HL-60 (cell line): ENCODE results near the gene TMEM163.

Experiments used
- DNase-seq, 2 experiments: peaks; one replicate each; pipeline ENCODE4 v3.0.0-alpha.2; 2010 to 2020; ENCODE audit warnings: low read depth in 1 of 2, low spot score in 1 of 2
- H3K27ac ChIP-seq: fragments of 250-450 bp; sonication (Bioruptor Pico); replicated peaks from 2 replicates; pipeline ENCODE4 v1.5.1; 2020; ENCODE audit warnings: mild to moderate bottlenecking, moderate library complexity
- H3K27me3 ChIP-seq: fragments of 250-450 bp; sonication (Bioruptor Pico); 2 replicates; pipeline ENCODE4 v1.5.1; 2021; ENCODE audit warnings: mild to moderate bottlenecking, moderate library complexity; ENCODE audit not compliant: insufficient read depth, poor library complexity, severe bottlenecking
- H3K4me3 ChIP-seq: replicated peaks from 2 replicates; pipeline ENCODE4 v1.5.1; 2011; ENCODE audit warnings: mild to moderate bottlenecking, control low read depth, low read length; ENCODE audit not compliant: insufficient read depth
- CTCF ChIP-seq: IDR thresholded peaks from one replicate; pipeline ENCODE4 v1.5.1; 2011; ENCODE audit warnings: low read length, control low read depth, inconsistent platforms; ENCODE audit not compliant: insufficient read depth
- GABPA ChIP-seq: IDR thresholded peaks from 2 replicates; pipeline ENCODE4 v1.6.1; 2012; ENCODE audit warnings: low read depth
- POLR2AphosphoS5 ChIP-seq: IDR thresholded peaks from 2 replicates; pipeline ENCODE4 v1.6.1; 2012; ENCODE audit warnings: low read depth
- SPI1 ChIP-seq: IDR thresholded peaks from 2 replicates; pipeline ENCODE4 v1.6.1; 2012; ENCODE audit warnings: low read depth, mild to moderate bottlenecking, borderline replicate concordance
- TF ChIP-seq, protein P1 (sequence below): IDR thresholded peaks from 2 replicates; pipeline ENCODE4 v1.6.1; 2012; ENCODE audit warnings: low read depth; ENCODE audit not compliant: insufficient replicate concordance

Gene TMEM163

DNA sequence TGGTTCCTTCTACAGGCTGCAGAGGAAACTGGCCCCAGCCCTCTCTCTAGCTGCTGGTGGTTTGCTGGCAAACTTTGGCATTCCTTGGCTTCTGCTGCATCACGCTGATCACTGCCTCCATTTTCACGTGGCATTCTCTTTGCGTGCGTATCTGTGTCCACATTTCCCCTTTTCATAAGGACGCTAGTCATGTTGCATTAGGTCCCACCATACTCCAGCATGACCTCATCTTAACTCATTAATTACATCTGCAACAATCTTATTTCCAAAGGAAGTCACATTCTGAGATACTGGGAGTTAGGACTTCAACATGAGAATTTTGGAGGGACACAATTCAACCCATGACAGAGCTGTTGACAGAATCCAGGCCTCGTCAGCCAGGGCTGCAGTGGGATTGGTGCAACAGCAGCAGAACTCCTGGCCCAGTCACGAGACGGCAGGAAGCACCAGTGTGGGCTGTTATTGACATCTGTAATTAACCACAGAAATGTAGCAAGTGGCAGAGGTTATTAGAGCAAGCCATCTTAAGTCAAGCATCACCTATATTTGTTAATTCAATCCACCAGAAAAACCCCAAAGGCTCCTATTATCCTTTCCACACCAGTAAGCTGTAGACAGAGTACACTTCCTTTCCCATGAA, 132.4 kb downstream of the TMEM163 start:
- DNase-seq, result peak; percentile 28 to 29
- Histone ChIP-seq H3K4me3 (no peak overlapping the region), H3K27me3 (no peaks in the 10 kb centered on the region), H3K27ac (peak overlapping the region; percentile 35)
- TF ChIP-seq POLR2AphosphoS5 (peak; percentile 40; the same call in 1 of the 2 replicates), SPI1 (peak; percentile 85)
- TF ChIP-seq, protein P1, sequence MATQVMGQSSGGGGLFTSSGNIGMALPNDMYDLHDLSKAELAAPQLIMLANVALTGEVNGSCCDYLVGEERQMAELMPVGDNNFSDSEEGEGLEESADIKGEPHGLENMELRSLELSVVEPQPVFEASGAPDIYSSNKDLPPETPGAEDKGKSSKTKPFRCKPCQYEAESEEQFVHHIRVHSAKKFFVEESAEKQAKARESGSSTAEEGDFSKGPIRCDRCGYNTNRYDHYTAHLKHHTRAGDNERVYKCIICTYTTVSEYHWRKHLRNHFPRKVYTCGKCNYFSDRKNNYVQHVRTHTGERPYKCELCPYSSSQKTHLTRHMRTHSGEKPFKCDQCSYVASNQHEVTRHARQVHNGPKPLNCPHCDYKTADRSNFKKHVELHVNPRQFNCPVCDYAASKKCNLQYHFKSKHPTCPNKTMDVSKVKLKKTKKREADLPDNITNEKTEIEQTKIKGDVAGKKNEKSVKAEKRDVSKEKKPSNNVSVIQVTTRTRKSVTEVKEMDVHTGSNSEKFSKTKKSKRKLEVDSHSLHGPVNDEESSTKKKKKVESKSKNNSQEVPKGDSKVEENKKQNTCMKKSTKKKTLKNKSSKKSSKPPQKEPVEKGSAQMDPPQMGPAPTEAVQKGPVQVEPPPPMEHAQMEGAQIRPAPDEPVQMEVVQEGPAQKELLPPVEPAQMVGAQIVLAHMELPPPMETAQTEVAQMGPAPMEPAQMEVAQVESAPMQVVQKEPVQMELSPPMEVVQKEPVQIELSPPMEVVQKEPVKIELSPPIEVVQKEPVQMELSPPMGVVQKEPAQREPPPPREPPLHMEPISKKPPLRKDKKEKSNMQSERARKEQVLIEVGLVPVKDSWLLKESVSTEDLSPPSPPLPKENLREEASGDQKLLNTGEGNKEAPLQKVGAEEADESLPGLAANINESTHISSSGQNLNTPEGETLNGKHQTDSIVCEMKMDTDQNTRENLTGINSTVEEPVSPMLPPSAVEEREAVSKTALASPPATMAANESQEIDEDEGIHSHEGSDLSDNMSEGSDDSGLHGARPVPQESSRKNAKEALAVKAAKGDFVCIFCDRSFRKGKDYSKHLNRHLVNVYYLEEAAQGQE, result no peak

DNA sequence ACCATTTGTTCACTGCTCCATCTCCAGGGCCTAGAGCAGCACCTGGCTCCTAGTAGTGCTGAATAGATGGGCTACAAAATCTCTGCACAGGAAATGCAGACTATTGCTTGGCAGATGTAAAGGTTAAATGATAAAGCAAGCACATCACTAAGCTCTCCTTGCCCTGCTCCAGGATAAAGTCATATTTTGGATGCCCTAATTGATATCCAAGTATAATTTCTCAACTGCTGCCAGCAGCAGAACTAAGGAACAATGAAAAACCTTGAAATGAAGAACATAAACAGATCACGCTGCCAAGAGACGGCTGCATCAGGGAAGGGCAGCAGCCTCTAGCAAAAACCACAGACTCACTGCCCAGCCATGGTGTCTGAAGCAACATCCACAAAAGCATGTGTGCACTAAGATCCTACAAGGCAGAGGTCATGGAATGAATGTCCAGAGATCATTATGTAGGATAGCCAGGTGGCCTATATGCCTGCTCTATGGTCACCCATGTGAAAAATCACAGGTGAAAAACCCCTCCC, 134.7 kb downstream of the TMEM163 start:
- H3K27me3 ChIP-seq, result no peaks in the 10 kb centered on the region
- DNase-seq, result no peak
- TF ChIP-seq SPI1, result no peak
- TF ChIP-seq GABPA, result no peak
- no peak for TF ChIP-seq POLR2AphosphoS5
- TF ChIP-seq, protein P1, result no peak
- TF ChIP-seq CTCF, result no peak
- H3K27ac ChIP-seq, result no peak overlapping the region
- H3K4me3 ChIP-seq, result no peak overlapping the region

DNA sequence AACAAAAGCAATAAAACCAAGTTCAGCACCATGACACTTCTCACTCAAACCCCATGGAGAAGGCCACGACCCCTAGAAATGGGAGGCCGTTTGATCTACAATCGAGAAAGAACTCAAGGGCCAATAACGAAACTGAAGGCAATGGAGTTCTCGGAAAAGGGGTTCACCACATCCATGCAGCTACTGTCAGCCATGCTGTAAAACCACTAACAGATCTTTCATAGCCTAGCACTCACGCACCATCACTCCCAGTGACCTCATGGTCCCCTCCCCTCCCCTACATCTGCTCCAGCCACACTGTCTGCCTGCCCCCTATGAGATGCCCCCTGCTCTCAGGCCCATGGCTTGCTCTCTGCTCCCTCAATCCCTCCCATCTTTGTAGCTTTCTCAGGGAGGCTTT, 135.3 kb downstream of the TMEM163 start:
- H3K27me3 ChIP-seq, result no peaks in the 10 kb centered on the region
- TF ChIP-seq CTCF (no peak), GABPA (no peak), POLR2AphosphoS5 (no peak), SPI1 (no peak)
- TF ChIP-seq, protein P1, result no peak
- no peak for DNase-seq
- no peak overlapping the region for H3K27ac ChIP-seq
- H3K4me3 ChIP-seq, result no peak overlapping the region
